H1 (cell line): ENCODE measurements around the gene LTA4H. TPM values are rescaled to one million over a fixed set of nuclear protein-coding genes. Genes with fewer than 3 reads are reported as not detected.

Experiments used
- ATF3 ChIP-seq: IDR thresholded peaks from 2 replicates; pipeline ENCODE4 v1.6.1; 2011; ENCODE audit warnings: low read depth, mild to moderate bottlenecking, low read length; ENCODE audit not compliant: insufficient read depth
- CTBP2 ChIP-seq: IDR thresholded peaks from 2 replicates; pipeline ENCODE4 v1.7.0; 2011; ENCODE audit warnings: borderline replicate concordance, mild to moderate bottlenecking, moderate library complexity, mixed read lengths, low read length; ENCODE audit not compliant: insufficient read depth, insufficient read length
- POU5F1 ChIP-seq: IDR thresholded peaks from 2 replicates; pipeline ENCODE4 v1.6.1; 2011; ENCODE audit warnings: low read depth, mild to moderate bottlenecking, low read length, moderate library complexity
- RXRA ChIP-seq: IDR thresholded peaks from 2 replicates; pipeline ENCODE4 v1.6.1; 2011; ENCODE audit warnings: low read depth, mild to moderate bottlenecking, low read length, moderate library complexity; ENCODE audit not compliant: insufficient read depth
- SIN3A ChIP-seq, 2 experiments: IDR thresholded peaks in 1 of 2; conservative IDR thresholded peaks in 1 of 2; 2 replicates each; pipeline ENCODE4 v1.6.1; 2011 to 2012; ENCODE audit warnings: low read length in 2 of 2, improper control_type of control experiment in 1 of 2, low read depth in 1 of 2, mild to moderate bottlenecking in 1 of 2
- SP2 ChIP-seq: IDR thresholded peaks from 2 replicates; pipeline ENCODE4 v1.6.1; 2012; ENCODE audit warnings: mild to moderate bottlenecking, low read length, inconsistent platforms
- polyA plus RNA-seq, 7 experiments: library from polyadenylated mRNA; depleted of rRNA in 3 of 7; stranded (reverse) in 5 of 7; unstranded in 2 of 7; fragments of >200 nt in 5 of 7; fragments of 200-250 nt in 2 of 7; gene quantifications; 1 replicate in 5 of 7; 2 replicates in 1 of 7; 4 replicates in 1 of 7; pipeline versions ENCODE4 v1.2.1 to v1.2.3, GENCODE V29; 2011 to 2013; ENCODE audit warnings: missing spikeins in 2 of 7, mixed read lengths in 2 of 7
- total RNA-seq: library from RNA; stranded (reverse); fragmentation: NEBNext Ultra II Directional; extraction: Animal tissue kit (Norgen Biotek cat#: 25700); gene quantifications from 2 replicates; pipeline ENCODE4 v1.2.1, GENCODE V29; 2021

LTA4H gene
- total and polyA plus RNA-seq, 2 of the 8 experiments (the other 6 are each of a cell fraction or from before 2014, with no cell fraction given): 106 to 167 TPM

DNA sequence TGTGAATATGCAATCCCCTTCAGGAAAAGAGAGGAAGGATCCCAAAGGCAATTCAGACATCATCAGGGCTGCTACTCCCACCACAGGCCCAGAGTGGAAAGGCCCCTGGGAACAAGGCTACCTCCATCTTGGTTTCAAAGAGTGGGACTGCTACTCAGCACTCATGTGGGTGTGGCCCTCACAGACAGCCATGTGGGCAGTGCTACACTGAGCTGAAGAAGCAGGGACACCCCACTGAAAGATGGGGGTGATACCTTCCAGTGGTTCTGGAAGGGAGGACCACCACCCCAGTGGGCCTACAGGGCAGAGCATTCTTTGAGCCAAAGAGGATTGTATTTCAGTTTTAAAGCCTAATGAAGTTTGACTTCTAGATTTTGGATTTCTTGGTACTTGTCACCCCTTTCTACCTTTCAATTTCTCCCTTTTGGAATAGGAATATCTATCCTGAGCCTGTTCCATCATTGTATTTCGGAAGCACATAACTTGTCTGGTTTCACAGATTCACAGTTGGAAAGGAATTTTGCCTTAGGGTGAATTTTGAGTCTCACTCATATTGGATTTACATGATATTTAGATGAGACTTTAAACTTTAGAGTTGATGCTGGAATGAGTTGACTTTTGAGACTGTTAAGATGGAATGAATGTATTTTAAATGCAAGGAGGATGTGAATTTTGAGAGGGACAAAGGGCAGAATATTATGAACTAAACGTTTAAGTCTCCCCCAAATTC lies 16.5 kb upstream of the LTA4H start (continued):
- TF ChIP-seq RXRA (no peak), SP2 (no peak), ATF3 (no peak), POU5F1 (no peak), SIN3A (conservative IDR thresholded peaks at IDR 0.05 in 1 of 2, IDR thresholded peaks at IDR 0.05 in 1 of 2; ENCODE audit: low read depth in 1 of 2, low read length in 2 of 2) (no peak), CTBP2 (no peak)
- TF ChIP-seq, all 59 proteins: peak for 0
